ENCODE data around the gene FKBP1A. TPM values are rescaled to one million over a fixed set of nuclear protein-coding genes. Genes with fewer than 3 reads are reported as not detected.

Gene FKBP1A
- total RNA-seq, 1 donor from 2014 or later, result 242 TPM

- ATAC-seq, result no peak
- intact Hi-C loops (cut with DNase I), result no loop called here
These were observed 51.1 kb downstream of the FKBP1A start for GRCh38 chr20:1341561-1342265.

GRCh38 chr20:1338801-1339200, 54.1 kb downstream of the FKBP1A start:
- DNase-seq (ENCODE audit: low spot score), result no peak
- intact Hi-C loops (cut with DNase I), result no loop called here
- no peak for ATAC-seq

More at GRCh38 chr20:1341561-1342265, 51.1 kb downstream of the FKBP1A start:
- DNase-seq (ENCODE audit: low spot score), result no peak

GRCh38 chr20:1338096-1338495, 54.8 kb downstream of the FKBP1A start:
- ATAC-seq (no peak), DNase-seq (ENCODE audit: low spot score) (no peak)
- intact Hi-C loops (cut with DNase I), result no loop called here

GRCh38 chr20:1337441-1337840, 55.4 kb downstream of the FKBP1A start:
- DNase-seq (ENCODE audit: low spot score), result no peak
- ATAC-seq, result no peak
- intact Hi-C loops (cut with DNase I), result no loop called here

GRCh38 chr20:1336699-1337367, 56.0 kb downstream of the FKBP1A start:
- ATAC-seq (peak; percentile 83), DNase-seq (ENCODE audit: low spot score) (no peak)
- intact Hi-C loops (cut with DNase I), result no loop called here

- DNase-seq (ENCODE audit: low spot score) (no peak), ATAC-seq (no peak)
- intact Hi-C loops (cut with DNase I), result no loop called here
These were observed 56.7 kb downstream of the FKBP1A start for GRCh38 chr20:1335961-1336698.

- ATAC-seq (no peak), DNase-seq (ENCODE audit: low spot score) (no peak)
- intact Hi-C loops (cut with DNase I), result no loop called here
These were observed 58.1 kb downstream of the FKBP1A start for GRCh38 chr20:1334761-1335160.

GRCh38 chr20:1334370-1334731, 58.5 kb downstream of the FKBP1A start:
- DNase-seq (ENCODE audit: low spot score) (no peak), ATAC-seq (no peak)

GRCh38 chr20:1333462-1334369, 59.1 kb downstream of the FKBP1A start:
- ATAC-seq (no peak), DNase-seq (ENCODE audit: low spot score) (peak; percentile 37)
- intact Hi-C loops (cut with DNase I), result no loop called here

More at GRCh38 chr20:1334370-1334731, 58.5 kb downstream of the FKBP1A start:
- intact Hi-C loops (cut with DNase I), result no loop called here

GRCh38 chr20:1332749-1333300, 60.0 kb downstream of the FKBP1A start:
- no peak for ATAC-seq
- no peak for DNase-seq (ENCODE audit: low spot score)
- intact Hi-C loops (cut with DNase I), result no loop called here

GRCh38 chr20:1331801-1332453, 60.9 kb downstream of the FKBP1A start:
- peak; percentile 19 for DNase-seq (ENCODE audit: low spot score)
- intact Hi-C loops (cut with DNase I), result no loop called here
- no peak for ATAC-seq

GRCh38 chr20:1331101-1331500, 61.8 kb downstream of the FKBP1A start:
- peak; percentile 32 for DNase-seq (ENCODE audit: low spot score)
- ATAC-seq, result no peak
- intact Hi-C loops (cut with DNase I), result no loop called here

- intact Hi-C loops (cut with DNase I), result no loop called here
- DNase-seq (ENCODE audit: low spot score) (peak; percentile 56), ATAC-seq (peak; percentile 32)
These were observed 62.6 kb downstream of the FKBP1A start for GRCh38 chr20:1330075-1330830.

GRCh38 chr20:1328680-1329330, 64.0 kb downstream of the FKBP1A start, which contains the start of gene SDCBP2:
Gene SDCBP2 (minus strand): TSS chr20:1329139. CDS start chr20:1320416, 8,723 bp downstream.
- DNase-seq (ENCODE audit: low spot score) (peak; percentile 48), ATAC-seq (no peak)
- intact Hi-C loops (cut with DNase I), result loop anchor here (5.0 kb wide), 1 partner anchor 63 kb away; the partner anchor contains the start of gene FKBP1A

GRCh38 chr20:1327827-1328679, 64.8 kb downstream of the FKBP1A start:
- ATAC-seq (no peak), DNase-seq (ENCODE audit: low spot score) (peak; percentile 28)
- intact Hi-C loops (cut with DNase I), result loop anchor here (5.0 kb wide), 1 partner anchor 64 kb away; the partner anchor contains the start of gene FKBP1A

- ATAC-seq (no peak), DNase-seq (ENCODE audit: low spot score) (peak; percentile 56)
- intact Hi-C loops (cut with DNase I), result loop anchor here (5.0 kb wide), 1 partner anchor 65 kb away; the partner anchor contains the start of gene FKBP1A
These were observed 65.6 kb downstream of the FKBP1A start for GRCh38 chr20:1327241-1327653.
